Coronary artery (tissue), 2 donors: ENCODE measurements around the gene PCARE.

ENCODE experiments used
- DNase-seq: peaks from one replicate; pipeline ENCODE4 v3.0.0-alpha.2; 2017; ENCODE audit warnings: low spot score
- H3K27ac ChIP-seq, 2 donors: fragments of 200-600 bp; sonication (generic); one replicate each; pipeline ENCODE4 v1.5.1; 2016 to 2019
- H3K4me3 ChIP-seq: fragments of 200-600 bp; sonication (generic); 2 replicates; pipeline ENCODE4 v1.5.1; 2016; ENCODE audit warnings: mild to moderate bottlenecking, moderate library complexity
- CTCF ChIP-seq: fragments of 200-600 bp; sonication (generic); IDR thresholded peaks from one replicate; pipeline ENCODE4 v1.5.1; 2019; ENCODE audit warnings: antibody characterized with exemption

The PCARE gene

GRCh38 chr2:29025711-29026110, 48.6 kb downstream of the PCARE start:
- no peak for TF ChIP-seq CTCF
- Histone ChIP-seq H3K4me3 (no peak overlapping the region), H3K27ac (no peak overlapping the region)
- DNase-seq, result no peak

GRCh38 chr2:29024882-29025430, 49.4 kb downstream of the PCARE start:
- no peak for TF ChIP-seq CTCF
- no peak for DNase-seq

GRCh38 chr2:29023188-29023587, 51.1 kb downstream of the PCARE start:
- DNase-seq, result no peak
- no peak for TF ChIP-seq CTCF
- no peak overlapping the region for H3K27ac ChIP-seq
- no peak overlapping the region for H3K4me3 ChIP-seq

More at GRCh38 chr2:29024882-29025430, 49.4 kb downstream of the PCARE start:
- Histone ChIP-seq H3K27ac (no peak overlapping the region), H3K4me3 (no peak overlapping the region)

GRCh38 chr2:29022679-29023078, 51.6 kb downstream of the PCARE start:
- TF ChIP-seq CTCF, result no peak
- Histone ChIP-seq H3K27ac (no peak overlapping the region), H3K4me3 (no peak overlapping the region)
- no peak for DNase-seq

GRCh38 chr2:29021886-29022285, 52.4 kb downstream of the PCARE start:
- TF ChIP-seq CTCF, result no peak
- Histone ChIP-seq H3K27ac (no peak overlapping the region), H3K4me3 (no peak overlapping the region)
- DNase-seq, result no peak

- no peak overlapping the region for H3K4me3 ChIP-seq
- H3K27ac ChIP-seq, result no peak overlapping the region
- no peak for TF ChIP-seq CTCF
- no peak for DNase-seq
These were observed 56.4 kb downstream of the PCARE start for GRCh38 chr2:29017716-29018435.

GRCh38 chr2:29016504-29016903, 57.8 kb downstream of the PCARE start:
- DNase-seq, result no peak

More at GRCh38 chr2:29016504-29016903, 57.8 kb downstream of the PCARE start:
- no peak overlapping the region for H3K27ac ChIP-seq
- no peak overlapping the region for H3K4me3 ChIP-seq
- TF ChIP-seq CTCF, result no peak
